ENCODE results near the gene CYP27A1. TPM values are rescaled to one million over a fixed set of nuclear protein-coding genes. Genes with fewer than 3 reads are reported as not detected.

Gene CYP27A1
- total RNA-seq, 1 donor from 2014 or later = 0.11 TPM

- no peak overlapping the region for H3K4me3 ChIP-seq
- H3K9ac ChIP-seq = no peak overlapping the region
- H4K20me1 ChIP-seq (ENCODE audit: low read depth) = no peaks in the 10 kb centered on the region
- DNase-seq (ENCODE audit: low spot score) = no peak
- no peaks in the 10 kb centered on the region for H3K36me3 ChIP-seq
- no peaks in the 10 kb centered on the region for H3K79me2 ChIP-seq (ENCODE audit: low read depth)
- H3K9me3 ChIP-seq (ENCODE audit: low read depth) = no peaks in the 10 kb centered on the region
- Mint-ChIP-seq H3K4me3 (no peak overlapping the region), H3K36me3 (no peaks in the 10 kb centered on the region), H3K4me1 (peaks cover 14% of the 10 kb centered on the region), H3K27me3 (ENCODE audit: insufficient read depth, low read depth) (peaks cover 3% of the 10 kb centered on the region), H3K9me3 (peaks cover 11% of the 10 kb centered on the region), H3K27ac (no peak overlapping the region)
- no peak overlapping the region for H3K27ac ChIP-seq
- H2AFZ ChIP-seq (replicated peaks) = peak overlapping the region; percentile 80
- no peaks in the 10 kb centered on the region for H3K27me3 ChIP-seq
- H3K4me1 ChIP-seq = peaks cover 6% of the 10 kb centered on the region
- TF ChIP-seq EZH2phosphoT487 (IDR thresholded peaks at IDR 0.05) (no peak), CTCF (IDR thresholded peaks at IDR 0.05) (no peak)
- H3K4me2 ChIP-seq = peak overlapping the region; percentile 19
- H3F3A ChIP-seq (ENCODE audit: low read depth) = peaks cover 3% of the 10 kb centered on the region
These were observed 23.7 kb downstream of the CYP27A1 start for GRCh38 chr2:218805627-218806026.

GRCh38 chr2:218806346-218806978 is 24.5 kb downstream of the CYP27A1 start:
- Mint-ChIP-seq H3K27ac (peak overlapping the region; percentile 58), H3K4me3 (no peak overlapping the region), H3K36me3 (no peaks in the 10 kb centered on the region), H3K27me3 (ENCODE audit: insufficient read depth, low read depth) (peaks cover 3% of the 10 kb centered on the region), H3K9me3 (peaks cover 11% of the 10 kb centered on the region), H3K4me1 (peaks cover 14% of the 10 kb centered on the region)
- Histone ChIP-seq H3F3A (ENCODE audit: low read depth) (peaks cover 3% of the 10 kb centered on the region), H3K27me3 (no peaks in the 10 kb centered on the region), H3K4me2 (no peak overlapping the region), H3K36me3 (no peaks in the 10 kb centered on the region), H3K9me3 (ENCODE audit: low read depth) (no peaks in the 10 kb centered on the region), H4K20me1 (ENCODE audit: low read depth) (no peaks in the 10 kb centered on the region), H3K4me3 (no peak overlapping the region), H3K9ac (no peak overlapping the region), H3K79me2 (ENCODE audit: low read depth) (no peaks in the 10 kb centered on the region), H3K4me1 (peaks cover 6% of the 10 kb centered on the region), H3K27ac (no peak overlapping the region), H2AFZ (replicated peaks) (no peak overlapping the region)
- TF ChIP-seq CTCF (IDR thresholded peaks at IDR 0.05) (no peak), EZH2 (IDR thresholded peaks at IDR 0.05) (no peak), EZH2phosphoT487 (IDR thresholded peaks at IDR 0.05) (no peak)
- no peak for DNase-seq (ENCODE audit: low spot score)

GRCh38 chr2:218807626-218808025 is 25.7 kb downstream of the CYP27A1 start:
- DNase-seq (ENCODE audit: low spot score) = no peak
- Histone ChIP-seq H3K79me2 (ENCODE audit: low read depth) (no peaks in the 10 kb centered on the region), H3F3A (ENCODE audit: low read depth) (peaks cover 3% of the 10 kb centered on the region), H3K9ac (no peak overlapping the region), H3K27ac (no peak overlapping the region), H3K4me3 (no peak overlapping the region), H3K4me2 (no peak overlapping the region), H3K36me3 (no peaks in the 10 kb centered on the region), H3K27me3 (no peaks in the 10 kb centered on the region), H3K9me3 (ENCODE audit: low read depth) (no peaks in the 10 kb centered on the region), H4K20me1 (ENCODE audit: low read depth) (no peaks in the 10 kb centered on the region), H3K4me1 (peaks cover 6% of the 10 kb centered on the region), H2AFZ (replicated peaks) (no peak overlapping the region)
- TF ChIP-seq CTCF (IDR thresholded peaks at IDR 0.05) (no peak), EZH2 (IDR thresholded peaks at IDR 0.05) (no peak), EZH2phosphoT487 (IDR thresholded peaks at IDR 0.05) (no peak)
- Mint-ChIP-seq H3K27ac (no peak overlapping the region), H3K4me3 (no peak overlapping the region), H3K9me3 (peaks cover 11% of the 10 kb centered on the region), H3K4me1 (peaks cover 14% of the 10 kb centered on the region), H3K36me3 (no peaks in the 10 kb centered on the region), H3K27me3 (ENCODE audit: insufficient read depth, low read depth) (peaks cover 3% of the 10 kb centered on the region)

Measured in neural progenitor cell (in vitro differentiated cells).